Measurements from ENCODE around the gene MUTYH. TPM values are rescaled to one million over a fixed set of nuclear protein-coding genes. Genes with fewer than 3 reads are reported as not detected.

MUTYH gene
- total RNA-seq, 1 experiment from 2014 or later, result 40.8 TPM

DNA sequence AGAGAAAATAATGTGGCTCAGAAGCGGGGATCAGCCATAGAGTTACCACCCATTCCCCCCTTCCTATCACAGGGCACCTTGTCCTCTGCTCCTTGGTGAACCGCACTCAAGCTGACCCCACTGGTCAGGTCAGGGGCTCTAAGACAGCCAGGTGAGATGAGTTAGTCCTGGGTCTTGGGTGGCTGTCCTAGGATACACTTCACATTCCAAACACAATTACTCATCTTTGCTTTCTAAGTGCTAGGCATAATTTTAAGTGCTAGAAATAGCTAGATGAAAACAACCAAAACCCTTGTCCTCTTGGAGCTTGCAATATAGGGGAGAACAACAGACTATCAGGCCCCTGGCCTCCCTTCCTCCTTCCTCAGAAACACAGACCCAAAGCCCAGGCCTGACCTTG is 7.8 kb upstream of the MUTYH start:
- ATAC-seq (peak; percentile 34), DNase-seq (ENCODE audit: low read depth, low spot score) (no peak)
- no peak overlapping the region for H3K4me3 ChIP-seq (ENCODE audit: low read depth in 2 of 2, low read length in 2 of 2)
- no TSS peak for BruUV-seq (replicated peaks)
- ChIA-PET CTCF (interaction anchor here (0.9 kb wide), 1 partner anchor 45 kb away, joined by 12 read pairs; no protein-coding TSS in a partner anchor), POLR2A (interaction anchor here (1.0 to 2.0 kb wide), 3 partner anchors 8 to 17 kb away, joined by 3 to 7 read pairs (median 4); partner anchors contain the start of genes MUTYH and TOE1)
- H3K36me3 ChIP-seq (ENCODE audit: control insufficient read depth, insufficient read depth, low read length), result peaks cover 5% of the 10 kb centered on the region; the same call in 1 of the 2 replicates
- no peak overlapping the region for H3K27ac ChIP-seq (ENCODE audit: low read length)
- in situ Hi-C loops (cut with HindIII; ENCODE audit: low pct_unique_long_range_greater_than_20kb, low sequenced_read_pairs), result no loop called here
- intact Hi-C loops (cut with micrococcal nuclease; ENCODE audit: unreplicated experiment), result no loop called here
- H3K4me1 ChIP-seq (ENCODE audit: control insufficient read depth, insufficient read depth, low read length), result no peaks in the 10 kb centered on the region
- H3K27me3 ChIP-seq (ENCODE audit: control insufficient read depth, insufficient read depth, low read length), result no peaks in the 10 kb centered on the region
- TF ChIP-seq, protein P1, sequence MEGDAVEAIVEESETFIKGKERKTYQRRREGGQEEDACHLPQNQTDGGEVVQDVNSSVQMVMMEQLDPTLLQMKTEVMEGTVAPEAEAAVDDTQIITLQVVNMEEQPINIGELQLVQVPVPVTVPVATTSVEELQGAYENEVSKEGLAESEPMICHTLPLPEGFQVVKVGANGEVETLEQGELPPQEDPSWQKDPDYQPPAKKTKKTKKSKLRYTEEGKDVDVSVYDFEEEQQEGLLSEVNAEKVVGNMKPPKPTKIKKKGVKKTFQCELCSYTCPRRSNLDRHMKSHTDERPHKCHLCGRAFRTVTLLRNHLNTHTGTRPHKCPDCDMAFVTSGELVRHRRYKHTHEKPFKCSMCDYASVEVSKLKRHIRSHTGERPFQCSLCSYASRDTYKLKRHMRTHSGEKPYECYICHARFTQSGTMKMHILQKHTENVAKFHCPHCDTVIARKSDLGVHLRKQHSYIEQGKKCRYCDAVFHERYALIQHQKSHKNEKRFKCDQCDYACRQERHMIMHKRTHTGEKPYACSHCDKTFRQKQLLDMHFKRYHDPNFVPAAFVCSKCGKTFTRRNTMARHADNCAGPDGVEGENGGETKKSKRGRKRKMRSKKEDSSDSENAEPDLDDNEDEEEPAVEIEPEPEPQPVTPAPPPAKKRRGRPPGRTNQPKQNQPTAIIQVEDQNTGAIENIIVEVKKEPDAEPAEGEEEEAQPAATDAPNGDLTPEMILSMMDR (IDR thresholded peaks at IDR 0.05), result no peak
- TF ChIP-seq SIN3A (IDR thresholded peaks at IDR 0.05; ENCODE audit: borderline replicate concordance, insufficient read depth, low read depth, low read length) (no peak), TCF7L2 (IDR thresholded peaks at IDR 0.05; ENCODE audit: low read depth, low read length) (no peak), POLR2AphosphoS5 (IDR thresholded peaks at IDR 0.05; ENCODE audit: low read depth, low read length) (no peak)
- TF ChIP-seq, protein P2, sequence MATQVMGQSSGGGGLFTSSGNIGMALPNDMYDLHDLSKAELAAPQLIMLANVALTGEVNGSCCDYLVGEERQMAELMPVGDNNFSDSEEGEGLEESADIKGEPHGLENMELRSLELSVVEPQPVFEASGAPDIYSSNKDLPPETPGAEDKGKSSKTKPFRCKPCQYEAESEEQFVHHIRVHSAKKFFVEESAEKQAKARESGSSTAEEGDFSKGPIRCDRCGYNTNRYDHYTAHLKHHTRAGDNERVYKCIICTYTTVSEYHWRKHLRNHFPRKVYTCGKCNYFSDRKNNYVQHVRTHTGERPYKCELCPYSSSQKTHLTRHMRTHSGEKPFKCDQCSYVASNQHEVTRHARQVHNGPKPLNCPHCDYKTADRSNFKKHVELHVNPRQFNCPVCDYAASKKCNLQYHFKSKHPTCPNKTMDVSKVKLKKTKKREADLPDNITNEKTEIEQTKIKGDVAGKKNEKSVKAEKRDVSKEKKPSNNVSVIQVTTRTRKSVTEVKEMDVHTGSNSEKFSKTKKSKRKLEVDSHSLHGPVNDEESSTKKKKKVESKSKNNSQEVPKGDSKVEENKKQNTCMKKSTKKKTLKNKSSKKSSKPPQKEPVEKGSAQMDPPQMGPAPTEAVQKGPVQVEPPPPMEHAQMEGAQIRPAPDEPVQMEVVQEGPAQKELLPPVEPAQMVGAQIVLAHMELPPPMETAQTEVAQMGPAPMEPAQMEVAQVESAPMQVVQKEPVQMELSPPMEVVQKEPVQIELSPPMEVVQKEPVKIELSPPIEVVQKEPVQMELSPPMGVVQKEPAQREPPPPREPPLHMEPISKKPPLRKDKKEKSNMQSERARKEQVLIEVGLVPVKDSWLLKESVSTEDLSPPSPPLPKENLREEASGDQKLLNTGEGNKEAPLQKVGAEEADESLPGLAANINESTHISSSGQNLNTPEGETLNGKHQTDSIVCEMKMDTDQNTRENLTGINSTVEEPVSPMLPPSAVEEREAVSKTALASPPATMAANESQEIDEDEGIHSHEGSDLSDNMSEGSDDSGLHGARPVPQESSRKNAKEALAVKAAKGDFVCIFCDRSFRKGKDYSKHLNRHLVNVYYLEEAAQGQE (IDR thresholded peaks at IDR 0.05; ENCODE audit: insufficient read depth in 1 of 2, low read depth in 2 of 2, low read length in 1 of 2), result no peak
- no peaks in the 10 kb centered on the region for H3K9me3 ChIP-seq (ENCODE audit: control insufficient read depth, insufficient read depth, low read depth, low read length)

DNA sequence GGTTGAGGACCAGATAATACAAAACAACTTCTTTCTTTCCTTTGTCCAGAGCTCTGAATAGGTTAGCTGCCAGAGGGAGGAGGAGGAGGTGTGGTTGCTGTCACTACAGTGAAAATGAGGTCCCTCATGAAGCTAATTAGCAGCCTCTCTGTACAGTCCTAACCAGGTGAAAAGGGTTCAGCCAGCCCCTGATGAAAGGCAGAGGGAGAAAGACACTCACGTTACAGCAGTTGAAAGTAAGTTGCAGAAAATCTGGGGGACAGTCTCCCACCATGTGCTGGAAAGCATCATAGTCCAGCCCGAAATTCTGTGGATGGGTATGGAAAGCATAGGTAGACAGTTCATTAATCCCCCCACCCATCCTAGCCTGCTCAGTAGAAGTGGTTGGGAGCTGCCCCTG is 6.2 kb upstream of the MUTYH start:
- H3K27ac ChIP-seq (ENCODE audit: low read length), result no peak overlapping the region
- POLR2A ChIA-PET, result no interaction called here
- H3K27me3 ChIP-seq (ENCODE audit: control insufficient read depth, insufficient read depth, low read length), result no peaks in the 10 kb centered on the region
- no TSS peak for BruUV-seq (replicated peaks)
- intact Hi-C loops (cut with micrococcal nuclease; ENCODE audit: unreplicated experiment), result no loop called here
- in situ Hi-C loops (cut with HindIII; ENCODE audit: low pct_unique_long_range_greater_than_20kb, low sequenced_read_pairs), result no loop called here
- TF ChIP-seq, protein P2 (IDR thresholded peaks at IDR 0.05; ENCODE audit: insufficient read depth in 1 of 2, low read depth in 2 of 2, low read length in 1 of 2), result no peak
- no peak for DNase-seq (ENCODE audit: low read depth, low spot score)
- no peak overlapping the region for H3K4me3 ChIP-seq (ENCODE audit: low read depth in 2 of 2, low read length in 2 of 2)
- H3K9me3 ChIP-seq (ENCODE audit: control insufficient read depth, insufficient read depth, low read depth, low read length), result no peaks in the 10 kb centered on the region
- peaks cover 5% of the 10 kb centered on the region for H3K4me1 ChIP-seq (ENCODE audit: control insufficient read depth, insufficient read depth, low read length)
- peak; percentile 12; the same call in 1 of the 2 replicates for ATAC-seq
- CTCF ChIA-PET, result interaction anchor here (0.5 kb wide), 1 partner anchor 43 kb away, joined by 3 read pairs; no protein-coding TSS in a partner anchor
- peaks cover 14% of the 10 kb centered on the region for H3K36me3 ChIP-seq (ENCODE audit: control insufficient read depth, insufficient read depth, low read length)
